Thymus (tissue), 11 donors: ENCODE measurements around the gene SLC25A22. TPM values are rescaled to one million over a fixed set of nuclear protein-coding genes. Genes with fewer than 3 reads are reported as not detected.

Source experiments
- DNase-seq, 9 donors: peaks; one replicate each; pipeline ENCODE4 v3.0.0-alpha.2; 2013; ENCODE audit warnings: low spot score in 9 of 9, low read depth in 6 of 9, missing footprints in 1 of 9
- H3K27ac ChIP-seq, 2 donors: one replicate each; pipeline ENCODE4 v1.5.1; 2013; ENCODE audit warnings: control low read depth in 1 of 2, low read depth in 1 of 2, low read length in 1 of 2, mild to moderate bottlenecking in 1 of 2, moderate library complexity in 1 of 2
- H3K27me3 ChIP-seq, 2 donors: one replicate each; pipeline ENCODE4 v1.5.1; 2013; ENCODE audit warnings: low read length in 1 of 2; ENCODE audit not compliant: control insufficient read depth in 2 of 2, insufficient read depth in 1 of 2
- H3K36me3 ChIP-seq, 2 donors: one replicate each; pipeline ENCODE4 v1.5.1; 2013; ENCODE audit warnings: low read length in 1 of 2, mild to moderate bottlenecking in 1 of 2, moderate library complexity in 1 of 2; ENCODE audit not compliant: control insufficient read depth in 2 of 2, insufficient read depth in 2 of 2
- H3K4me1 ChIP-seq, 2 donors: one replicate each; pipeline ENCODE4 v1.5.1; 2013; ENCODE audit warnings: low read length in 2 of 2; ENCODE audit not compliant: control insufficient read depth in 2 of 2, insufficient read depth in 2 of 2
- H3K4me3 ChIP-seq, 2 donors: one replicate each; pipeline ENCODE4 v1.5.1; 2013; ENCODE audit warnings: low read length in 2 of 2, control low read depth in 1 of 2, mild to moderate bottlenecking in 1 of 2
- H3K9me3 ChIP-seq, 2 donors: one replicate each; pipeline ENCODE4 v1.5.1; 2013; ENCODE audit warnings: low read length in 1 of 2, mild to moderate bottlenecking in 1 of 2; ENCODE audit not compliant: control insufficient read depth in 2 of 2, insufficient read depth in 1 of 2
- WGBS: extraction: QIAGEN DNeasy Blood & Tissue Kit; methylation state at CpG from one replicate; pipeline ENCODE4 v1.1.7; 2013; 5-methylcytosine and 5-hydroxymethylcytosine counted together
- polyA plus RNA-seq: library from polyadenylated mRNA; stranded (reverse); fragments of 200-250 nt; gene quantifications from one replicate; pipeline ENCODE4 v1.2.3, GENCODE V29; 2013
- total RNA-seq: library from RNA; stranded (reverse); fragments of 120-200 nt; gene quantifications from one replicate; pipeline ENCODE4 v1.2.4, GENCODE V29; 2013
- donor health status: healthy.

Gene SLC25A22
- total and polyA plus RNA-seq, 2 donors: 5.7 to 11.8 TPM

- peaks cover 12 to 28% of the 10 kb centered on the region in 2 donors for H3K4me1 ChIP-seq
These were observed 38.2 kb upstream of the SLC25A22 start for GRCh38 chr11:836274-836673.

GRCh38 chr11:834371-835316 is 36.6 kb upstream of the SLC25A22 start:
- peaks cover 6 to 25% of the 10 kb centered on the region in 2 donors for H3K9me3 ChIP-seq
- DNase-seq: no peak
- peaks cover 12 to 36% of the 10 kb centered on the region in 2 donors for H3K4me1 ChIP-seq
- no peak overlapping the region for H3K27ac ChIP-seq
- no peak overlapping the region for H3K4me3 ChIP-seq
- peaks cover 15 to 24% of the 10 kb centered on the region in 2 donors for H3K36me3 ChIP-seq
- peaks cover 50 to 62% of the 10 kb centered on the region in 2 donors for H3K27me3 ChIP-seq
- 45% methylated on average over 31 of the region's 31 CpGs for WGBS

More at GRCh38 chr11:836274-836673, 38.2 kb upstream of the SLC25A22 start:
- WGBS: 97% methylated on average over 14 of the region's 14 CpGs
- Histone ChIP-seq H3K36me3 (peaks cover 21 to 31% of the 10 kb centered on the region in 2 donors), H3K4me3 (no peak overlapping the region), H3K9me3 (peaks cover 1 to 11% of the 10 kb centered on the region in 2 donors), H3K27ac (no peak overlapping the region), H3K27me3 (peaks cover 33 to 46% of the 10 kb centered on the region in 2 donors)
- no peak for DNase-seq

GRCh38 chr11:833849-834311 is 35.8 kb upstream of the SLC25A22 start:
- WGBS: 83% methylated on average over 9 of the region's 9 CpGs
- peak overlapping the region in 1 of 2 donors; percentile 52 for H3K4me3 ChIP-seq
- H3K9me3 ChIP-seq: peaks cover 6 to 33% of the 10 kb centered on the region in 2 donors
- peaks cover 57 to 70% of the 10 kb centered on the region in 2 donors for H3K27me3 ChIP-seq
- no peak overlapping the region for H3K27ac ChIP-seq
- DNase-seq: no peak
- peaks cover 12 to 44% of the 10 kb centered on the region in 2 donors for H3K4me1 ChIP-seq
- H3K36me3 ChIP-seq: peaks cover 7 to 16% of the 10 kb centered on the region in 2 donors

GRCh38 chr11:833114-833791 is 35.2 kb upstream of the SLC25A22 start:
- peaks cover 63 to 76% of the 10 kb centered on the region in 2 donors for H3K27me3 ChIP-seq
- 4% methylated on average over 52 of the region's 55 CpGs for WGBS
- peaks cover 6 to 35% of the 10 kb centered on the region in 2 donors for H3K9me3 ChIP-seq
- no peak for DNase-seq
- H3K4me3 ChIP-seq: peak overlapping the region; percentile 16 to 52
- H3K36me3 ChIP-seq: peaks cover 2 to 10% of the 10 kb centered on the region in 2 donors
- no peak overlapping the region for H3K27ac ChIP-seq
- H3K4me1 ChIP-seq: peaks cover 12 to 50% of the 10 kb centered on the region in 2 donors

GRCh38 chr11:832529-833113 is 34.5 kb upstream of the SLC25A22 start, which contains the start of gene CD151:
TSS of gene CD151 (plus strand) at chr11:832952. CDS start at chr11:836070, 3,118 bp downstream.
- Histone ChIP-seq H3K36me3 (peaks cover 0 to 5% of the 10 kb centered on the region in 2 donors), H3K27ac (no peak within 1 kb of the TSS), H3K27me3 (peaks cover 69 to 83% of the 10 kb centered on the region in 2 donors), H3K4me1 (peaks cover 12 to 56% of the 10 kb centered on the region in 2 donors), H3K9me3 (peaks cover 6 to 35% of the 10 kb centered on the region in 2 donors), H3K4me3 (peak within 1 kb of the TSS; percentile 16 to 52)
- 5% methylated on average over 62 of the region's 67 CpGs for WGBS
- DNase-seq: no peak

- H3K4me3 ChIP-seq: no peak overlapping the region
- H3K27me3 ChIP-seq: peaks cover 75 to 88% of the 10 kb centered on the region in 2 donors
- H3K9me3 ChIP-seq: peaks cover 6 to 35% of the 10 kb centered on the region in 2 donors
- H3K4me1 ChIP-seq: peaks cover 14 to 60% of the 10 kb centered on the region in 2 donors
- no peak for DNase-seq
- H3K36me3 ChIP-seq: no peaks in the 10 kb centered on the region
- no peak overlapping the region for H3K27ac ChIP-seq
- WGBS: 84% methylated on average over 23 of the region's 23 CpGs
These were observed 34.0 kb upstream of the SLC25A22 start for GRCh38 chr11:831961-832528.

GRCh38 chr11:831118-831864 is 33.2 kb upstream of the SLC25A22 start:
- Histone ChIP-seq H3K9me3 (peaks cover 6 to 35% of the 10 kb centered on the region in 2 donors), H3K4me3 (peak overlapping the region in 1 of 2 donors; percentile 20), H3K27ac (no peak overlapping the region), H3K36me3 (no peaks in the 10 kb centered on the region), H3K27me3 (peaks cover 80 to 95% of the 10 kb centered on the region in 2 donors), H3K4me1 (peaks cover 16 to 67% of the 10 kb centered on the region in 2 donors)
- WGBS: 72% methylated on average over 31 of the region's 31 CpGs
- DNase-seq: no peak
